Measurements from ENCODE around the gene RUNDC3A.

Gene RUNDC3A

DNA sequence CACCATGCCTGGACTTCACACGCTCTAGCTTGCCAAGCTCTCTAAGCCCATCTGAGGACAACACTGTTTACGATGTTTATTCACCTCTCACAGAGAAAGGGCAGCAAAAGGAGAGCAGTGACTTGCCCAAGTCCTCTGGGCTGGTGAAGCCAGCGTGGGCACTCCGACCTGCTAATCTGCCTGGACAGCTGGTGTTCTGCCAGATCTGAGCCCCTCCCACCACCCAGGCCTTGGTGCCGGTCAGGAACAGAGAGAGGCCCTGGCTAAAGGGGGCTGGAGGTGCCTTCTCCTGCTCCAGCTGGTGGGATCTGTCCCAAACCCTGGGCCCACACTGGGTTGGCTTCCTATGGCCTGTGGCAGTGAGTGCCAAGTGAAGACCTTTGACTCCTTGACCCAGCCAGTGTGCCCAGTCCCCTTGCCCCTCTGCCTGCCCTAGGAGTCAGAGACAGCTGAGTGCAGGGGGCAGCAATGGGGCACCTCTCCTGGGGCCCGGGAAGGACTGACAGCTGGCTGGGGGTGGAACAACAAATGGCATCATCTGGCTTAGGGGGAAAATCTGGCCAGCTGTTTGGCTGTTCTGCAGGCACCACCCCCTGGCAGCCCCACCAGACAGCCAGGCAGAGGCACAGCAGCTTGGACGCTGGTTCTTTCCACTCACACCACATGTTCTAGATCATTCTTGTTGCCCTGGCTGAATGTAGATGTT is 38.7 kb upstream of the RUNDC3A start:
- H3K4me2 ChIP-seq (ENCODE audit: low read depth, low read length, poor library complexity, severe bottlenecking) = no peak overlapping the region
- no peaks in the 10 kb centered on the region for H3K9me3 ChIP-seq (ENCODE audit: insufficient read depth, low read length)
- H3K36me3 ChIP-seq (ENCODE audit: low read length) = no peaks in the 10 kb centered on the region
- TF ChIP-seq, protein P1, sequence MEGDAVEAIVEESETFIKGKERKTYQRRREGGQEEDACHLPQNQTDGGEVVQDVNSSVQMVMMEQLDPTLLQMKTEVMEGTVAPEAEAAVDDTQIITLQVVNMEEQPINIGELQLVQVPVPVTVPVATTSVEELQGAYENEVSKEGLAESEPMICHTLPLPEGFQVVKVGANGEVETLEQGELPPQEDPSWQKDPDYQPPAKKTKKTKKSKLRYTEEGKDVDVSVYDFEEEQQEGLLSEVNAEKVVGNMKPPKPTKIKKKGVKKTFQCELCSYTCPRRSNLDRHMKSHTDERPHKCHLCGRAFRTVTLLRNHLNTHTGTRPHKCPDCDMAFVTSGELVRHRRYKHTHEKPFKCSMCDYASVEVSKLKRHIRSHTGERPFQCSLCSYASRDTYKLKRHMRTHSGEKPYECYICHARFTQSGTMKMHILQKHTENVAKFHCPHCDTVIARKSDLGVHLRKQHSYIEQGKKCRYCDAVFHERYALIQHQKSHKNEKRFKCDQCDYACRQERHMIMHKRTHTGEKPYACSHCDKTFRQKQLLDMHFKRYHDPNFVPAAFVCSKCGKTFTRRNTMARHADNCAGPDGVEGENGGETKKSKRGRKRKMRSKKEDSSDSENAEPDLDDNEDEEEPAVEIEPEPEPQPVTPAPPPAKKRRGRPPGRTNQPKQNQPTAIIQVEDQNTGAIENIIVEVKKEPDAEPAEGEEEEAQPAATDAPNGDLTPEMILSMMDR (IDR thresholded peaks at IDR 0.05; ENCODE audit: insufficient read depth, low read length, poor library complexity, severe bottlenecking) = no peak
- TF ChIP-seq EZH2phosphoT487 (conservative IDR thresholded peaks at IDR 0.05; ENCODE audit: low read length) = no peak
- H3K4me3 ChIP-seq (ENCODE audit: insufficient read depth, low read length, poor library complexity, severe bottlenecking) = no peak overlapping the region
- no peaks in the 10 kb centered on the region for H3K79me2 ChIP-seq (ENCODE audit: insufficient read depth, low read length)
- H3K9me2 ChIP-seq (replicated peaks; ENCODE audit: insufficient read depth, low read length) = no peaks in the 10 kb centered on the region
- no peaks in the 10 kb centered on the region for H3F3A ChIP-seq (ENCODE audit: insufficient read depth)
- H3K27ac ChIP-seq (ENCODE audit: low read depth, low read length) = no peak overlapping the region
- H2AFZ ChIP-seq (ENCODE audit: low read depth, low read length, severe bottlenecking) = no peak overlapping the region
- no peaks in the 10 kb centered on the region for H3K27me3 ChIP-seq (ENCODE audit: low read length)
- no peak overlapping the region for H3K9ac ChIP-seq (ENCODE audit: low read length)
- H4K20me1 ChIP-seq (ENCODE audit: low read depth, low read length) = no peaks in the 10 kb centered on the region

DNA sequence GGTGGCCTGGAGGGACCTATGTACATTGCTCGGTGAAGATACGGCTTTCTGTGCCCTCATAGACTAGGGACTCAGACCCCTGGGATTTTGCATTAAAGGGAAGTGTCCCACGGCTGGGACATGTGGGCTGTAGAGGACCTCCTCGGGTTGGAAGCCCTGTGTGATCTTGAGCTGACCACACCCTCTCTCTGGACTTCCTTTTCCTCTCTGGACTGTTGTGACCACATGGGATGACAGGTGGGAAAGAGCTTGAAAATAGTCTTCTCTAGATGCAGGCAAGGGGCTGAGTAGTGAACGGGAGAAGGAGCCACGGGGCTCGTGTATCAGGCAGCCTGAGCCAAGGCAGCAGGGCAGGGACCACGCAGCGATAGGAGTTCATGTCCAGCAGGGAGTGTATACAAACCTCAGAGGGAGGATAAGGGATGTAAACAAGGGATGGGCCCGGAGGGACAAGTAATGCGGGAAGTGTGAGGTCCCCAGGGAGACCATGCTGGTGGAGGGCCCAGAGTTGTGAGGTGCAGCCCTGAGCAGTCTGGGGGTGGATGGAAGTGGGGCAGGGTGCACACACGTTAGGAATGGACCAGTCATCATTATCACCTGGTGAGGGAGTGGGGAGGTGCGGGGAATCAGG is 36.0 kb upstream of the RUNDC3A start:
- Histone ChIP-seq H3K4me2 (ENCODE audit: low read depth, low read length, poor library complexity, severe bottlenecking) (no peak overlapping the region), H3K4me3 (ENCODE audit: insufficient read depth, low read length, poor library complexity, severe bottlenecking) (no peak overlapping the region), H3K36me3 (ENCODE audit: low read length) (no peaks in the 10 kb centered on the region), H3K79me2 (ENCODE audit: insufficient read depth, low read length) (no peaks in the 10 kb centered on the region), H3K27me3 (ENCODE audit: low read length) (no peaks in the 10 kb centered on the region), H3K9me3 (ENCODE audit: insufficient read depth, low read length) (no peaks in the 10 kb centered on the region), H4K20me1 (ENCODE audit: low read depth, low read length) (no peaks in the 10 kb centered on the region), H3K9ac (ENCODE audit: low read length) (no peak overlapping the region), H3K27ac (ENCODE audit: low read depth, low read length) (no peak overlapping the region), H3K9me2 (replicated peaks; ENCODE audit: insufficient read depth, low read length) (no peaks in the 10 kb centered on the region), H3F3A (ENCODE audit: insufficient read depth) (no peaks in the 10 kb centered on the region), H2AFZ (ENCODE audit: low read depth, low read length, severe bottlenecking) (no peak overlapping the region)
- TF ChIP-seq, protein P1 (IDR thresholded peaks at IDR 0.05; ENCODE audit: insufficient read depth, low read length, poor library complexity, severe bottlenecking) = no peak
- TF ChIP-seq EZH2phosphoT487 (conservative IDR thresholded peaks at IDR 0.05; ENCODE audit: low read length) = no peak

DNA sequence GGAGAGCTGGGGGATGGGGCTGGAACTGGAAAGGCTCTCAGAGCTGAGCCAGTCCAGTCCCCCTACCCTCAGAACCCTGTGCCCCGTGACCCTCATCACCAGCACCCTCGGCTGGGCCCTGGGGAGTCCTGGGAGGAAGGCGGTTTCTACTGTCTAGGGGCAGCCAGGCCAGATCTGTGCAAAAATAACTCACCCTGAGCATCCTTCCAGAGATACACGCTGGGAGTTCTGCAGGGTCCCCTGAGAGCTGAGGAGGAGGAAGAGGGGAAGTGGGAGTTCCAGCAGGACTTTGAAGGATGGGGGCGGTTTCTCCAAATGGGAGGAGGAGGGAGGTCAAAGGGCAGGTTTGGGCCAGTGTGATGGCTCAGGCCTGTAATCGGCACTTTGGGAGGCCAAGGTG is 35.4 kb upstream of the RUNDC3A start:
- Histone ChIP-seq H3K4me3 (ENCODE audit: insufficient read depth, low read length, poor library complexity, severe bottlenecking) (no peak overlapping the region), H3K27ac (ENCODE audit: low read depth, low read length) (no peak overlapping the region), H3K36me3 (ENCODE audit: low read length) (no peaks in the 10 kb centered on the region), H3K4me2 (ENCODE audit: low read depth, low read length, poor library complexity, severe bottlenecking) (no peak overlapping the region), H3K9ac (ENCODE audit: low read length) (no peak overlapping the region), H4K20me1 (ENCODE audit: low read depth, low read length) (no peaks in the 10 kb centered on the region), H3K9me2 (replicated peaks; ENCODE audit: insufficient read depth, low read length) (no peaks in the 10 kb centered on the region), H3K79me2 (ENCODE audit: insufficient read depth, low read length) (no peaks in the 10 kb centered on the region), H3K27me3 (ENCODE audit: low read length) (no peaks in the 10 kb centered on the region), H3F3A (ENCODE audit: insufficient read depth) (no peaks in the 10 kb centered on the region), H2AFZ (ENCODE audit: low read depth, low read length, severe bottlenecking) (no peak overlapping the region), H3K9me3 (ENCODE audit: insufficient read depth, low read length) (no peaks in the 10 kb centered on the region)
- no peak for TF ChIP-seq EZH2phosphoT487 (conservative IDR thresholded peaks at IDR 0.05; ENCODE audit: low read length)
- TF ChIP-seq, protein P1 (IDR thresholded peaks at IDR 0.05; ENCODE audit: insufficient read depth, low read length, poor library complexity, severe bottlenecking) = no peak

All from SU-DHL-6 (cell line).